ENCODE results near the gene SLC7A14. TPM values are rescaled to one million over a fixed set of nuclear protein-coding genes. Genes with fewer than 3 reads are reported as not detected.

The SLC7A14 gene
- total RNA-seq, 2 donors from 2014 or later, result 0.26 TPM; not detected in 1

GRCh38 chr3:170563712-170564423 is 22.0 kb downstream of the SLC7A14 start:
- no peaks in the 10 kb centered on the region for H3K9me3 ChIP-seq
- ATAC-seq (no peak), DNase-seq (peak in 1 of 4 donors; percentile 10)
- no peak overlapping the region for H3K27ac ChIP-seq
- H3K4me1 ChIP-seq, result no peaks in the 10 kb centered on the region
- 74% methylated on average over 7 of the region's 7 CpGs for WGBS, 2 donors
- no peaks in the 10 kb centered on the region for H3K27me3 ChIP-seq
- intact Hi-C loops (cut with DNase I), result no loop called here
- H3K4me3 ChIP-seq, result no peak overlapping the region
- TF ChIP-seq POLR2A (IDR thresholded peaks at IDR 0.05), result no peak
- no peak for TF ChIP-seq CTCF (IDR thresholded peaks at IDR 0.05)
- no peaks in the 10 kb centered on the region for H3K36me3 ChIP-seq (replicated peaks in 1 of 2; ENCODE audit: insufficient read depth in 1 of 2, low read depth in 2 of 2)

GRCh38 chr3:170562080-170562479 is 23.8 kb downstream of the SLC7A14 start:
- intact Hi-C loops (cut with DNase I), result no loop called here
- no peak for ATAC-seq
- no peaks in the 10 kb centered on the region for H3K27me3 ChIP-seq

GRCh38 chr3:170560717-170561382 is 25.0 kb downstream of the SLC7A14 start:
- H3K36me3 ChIP-seq (replicated peaks in 1 of 2; ENCODE audit: insufficient read depth in 1 of 2, low read depth in 2 of 2), result no peaks in the 10 kb centered on the region
- TF ChIP-seq CTCF (IDR thresholded peaks at IDR 0.05), result no peak
- no peak for TF ChIP-seq POLR2A (IDR thresholded peaks at IDR 0.05)
- no peaks in the 10 kb centered on the region for H3K9me3 ChIP-seq
- no peak overlapping the region for H3K27ac ChIP-seq
- ATAC-seq (no peak), DNase-seq (no peak)
- intact Hi-C loops (cut with DNase I), result no loop called here
- 70 to 77% methylated on average over 5 of the region's 5 CpGs for WGBS, 2 donors
- no peak overlapping the region for H3K4me3 ChIP-seq
- no peaks in the 10 kb centered on the region for H3K4me1 ChIP-seq
- no peaks in the 10 kb centered on the region for H3K27me3 ChIP-seq

More at GRCh38 chr3:170562080-170562479, 23.8 kb downstream of the SLC7A14 start:
- no peak for DNase-seq
- no peaks in the 10 kb centered on the region for H3K4me1 ChIP-seq
- no peak overlapping the region for H3K4me3 ChIP-seq
- no peaks in the 10 kb centered on the region for H3K9me3 ChIP-seq
- 35 to 64% methylated on average over 1 of the region's 1 CpG for WGBS, 2 donors
- TF ChIP-seq CTCF (IDR thresholded peaks at IDR 0.05) (no peak), POLR2A (IDR thresholded peaks at IDR 0.05) (no peak)
- H3K36me3 ChIP-seq (replicated peaks in 1 of 2; ENCODE audit: insufficient read depth in 1 of 2, low read depth in 2 of 2), result no peaks in the 10 kb centered on the region
- H3K27ac ChIP-seq, result no peak overlapping the region

GRCh38 chr3:170560296-170560695 is 25.6 kb downstream of the SLC7A14 start:
- 52 to 55% methylated on average over 4 of the region's 4 CpGs for WGBS, 2 donors
- no peaks in the 10 kb centered on the region for H3K27me3 ChIP-seq
- intact Hi-C loops (cut with DNase I), result no loop called here
- no peak for TF ChIP-seq POLR2A (IDR thresholded peaks at IDR 0.05)
- no peak for TF ChIP-seq CTCF (IDR thresholded peaks at IDR 0.05)
- DNase-seq (no peak), ATAC-seq (no peak)
- H3K36me3 ChIP-seq (replicated peaks in 1 of 2; ENCODE audit: insufficient read depth in 1 of 2, low read depth in 2 of 2), result no peaks in the 10 kb centered on the region
- no peak overlapping the region for H3K4me3 ChIP-seq
- H3K9me3 ChIP-seq, result no peaks in the 10 kb centered on the region
- no peak overlapping the region for H3K27ac ChIP-seq
- no peaks in the 10 kb centered on the region for H3K4me1 ChIP-seq
